Skin epidermis (tissue), 12 donors: Measurements from ENCODE around the gene TRAIP.
A peak's percentile ranks its signal among the peaks of the same experiment; 100 is the strongest.

Experiments
- H3K27ac ChIP-seq, 21 experiments: fragments of 200-600 bp; sonication (generic) in 11 of 21; one replicate each; pipeline ENCODE4 v1.5.0; 2020; ENCODE audit warnings: mild to moderate bottlenecking in 3 of 21, inconsistent platforms in 2 of 21, moderate library complexity in 2 of 21
- H3K4me3 ChIP-seq, 7 experiments: fragments of 200-600 bp; sonication (generic) in 2 of 7; one replicate each; pipeline ENCODE4 v1.5.0; 2020; ENCODE audit warnings: inconsistent platforms in 2 of 7, mild to moderate bottlenecking in 2 of 7, moderate library complexity in 1 of 7

The TRAIP gene

GRCh38 chr3:49878686-49879085 is 22.3 kb upstream of the TRAIP start:
- no peak overlapping the region for H3K4me3 ChIP-seq
- H3K27ac ChIP-seq = no peak overlapping the region

GRCh38 chr3:49877716-49878115 is 21.4 kb upstream of the TRAIP start:
- H3K4me3 ChIP-seq = no peak overlapping the region
- no peak overlapping the region for H3K27ac ChIP-seq

GRCh38 chr3:49876567-49876966 is 20.2 kb upstream of the TRAIP start:
- Histone ChIP-seq H3K4me3 (no peak overlapping the region), H3K27ac (no peak overlapping the region)

GRCh38 chr3:49873623-49874022 is 17.3 kb upstream of the TRAIP start:
- H3K27ac ChIP-seq = no peak overlapping the region

GRCh38 chr3:49872801-49873281 is 16.5 kb upstream of the TRAIP start:
- no peak overlapping the region for H3K4me3 ChIP-seq

More at GRCh38 chr3:49873623-49874022, 17.3 kb upstream of the TRAIP start:
- H3K4me3 ChIP-seq = no peak overlapping the region

GRCh38 chr3:49871531-49872153 is 15.3 kb upstream of the TRAIP start:
- H3K27ac ChIP-seq = no peak overlapping the region

More at GRCh38 chr3:49872801-49873281, 16.5 kb upstream of the TRAIP start:
- no peak overlapping the region for H3K27ac ChIP-seq

GRCh38 chr3:49869525-49870126 is 13.3 kb upstream of the TRAIP start, which contains the start of gene CAMKV:
TSS of gene CAMKV (minus strand) at chr3:49869906. CDS start at chr3:49862388, 7,518 bp downstream.
- Histone ChIP-seq H3K4me3 (peak within 1 kb of the TSS; percentile 5 to 38 (median 25)), H3K27ac (no peak within 1 kb of the TSS)

More at GRCh38 chr3:49871531-49872153, 15.3 kb upstream of the TRAIP start:
- H3K4me3 ChIP-seq = no peak overlapping the region

- Histone ChIP-seq H3K27ac (no peak overlapping the region), H3K4me3 (peak overlapping the region in 4 of 7 experiments; percentile 13 to 38 (median 26))
These were observed 12.6 kb upstream of the TRAIP start for GRCh38 chr3:49868862-49869466.

- H3K27ac ChIP-seq = no peak overlapping the region
- no peak overlapping the region for H3K4me3 ChIP-seq
These were observed 11.5 kb upstream of the TRAIP start for GRCh38 chr3:49867871-49868321.

- Histone ChIP-seq H3K4me3 (no peak overlapping the region), H3K27ac (no peak overlapping the region)
These were observed 11.0 kb upstream of the TRAIP start for GRCh38 chr3:49867400-49867799.

GRCh38 chr3:49865198-49865784 is 8.9 kb upstream of the TRAIP start:
- H3K4me3 ChIP-seq = no peak overlapping the region
- no peak overlapping the region for H3K27ac ChIP-seq

- H3K4me3 ChIP-seq = no peak overlapping the region
- no peak overlapping the region for H3K27ac ChIP-seq
These were observed 8.1 kb upstream of the TRAIP start for GRCh38 chr3:49864505-49864904.

- H3K27ac ChIP-seq = no peak overlapping the region
- no peak overlapping the region for H3K4me3 ChIP-seq
These were observed 3.4 kb upstream of the TRAIP start for GRCh38 chr3:49859576-49860305.

GRCh38 chr3:49855662-49856061 is 702 bp downstream of the TRAIP start:
- Histone ChIP-seq H3K4me3 (peak overlapping the region in 6 of 7 experiments; percentile 38 to 70 (median 55)), H3K27ac (peak overlapping the region in 1 of 21 experiments; percentile 32)

GRCh38 chr3:49845694-49846093 is 10.7 kb downstream of the TRAIP start:
- Histone ChIP-seq H3K4me3 (no peak overlapping the region), H3K27ac (no peak overlapping the region)

GRCh38 chr3:49844464-49845183 is 11.7 kb downstream of the TRAIP start:
- no peak overlapping the region for H3K27ac ChIP-seq
- no peak overlapping the region for H3K4me3 ChIP-seq

- Histone ChIP-seq H3K27ac (no peak overlapping the region), H3K4me3 (no peak overlapping the region)
These were observed 13.4 kb downstream of the TRAIP start for GRCh38 chr3:49842843-49843517.

GRCh38 chr3:49841806-49842205 is 14.6 kb downstream of the TRAIP start:
- Histone ChIP-seq H3K27ac (no peak overlapping the region), H3K4me3 (no peak overlapping the region)
